Measurements from ENCODE around the gene USH2A. TPM values are rescaled to one million over a fixed set of nuclear protein-coding genes. Genes with fewer than 3 reads are reported as not detected.

The USH2A gene
- total RNA-seq, 1 donor from 2014 or later, result 0.02 TPM

- no peak overlapping the region for H3K27ac ChIP-seq (ENCODE audit: low read depth, low read length)
Measured at GRCh38 chr1:216222288-216222687, 201.0 kb downstream of the USH2A start.

DNA sequence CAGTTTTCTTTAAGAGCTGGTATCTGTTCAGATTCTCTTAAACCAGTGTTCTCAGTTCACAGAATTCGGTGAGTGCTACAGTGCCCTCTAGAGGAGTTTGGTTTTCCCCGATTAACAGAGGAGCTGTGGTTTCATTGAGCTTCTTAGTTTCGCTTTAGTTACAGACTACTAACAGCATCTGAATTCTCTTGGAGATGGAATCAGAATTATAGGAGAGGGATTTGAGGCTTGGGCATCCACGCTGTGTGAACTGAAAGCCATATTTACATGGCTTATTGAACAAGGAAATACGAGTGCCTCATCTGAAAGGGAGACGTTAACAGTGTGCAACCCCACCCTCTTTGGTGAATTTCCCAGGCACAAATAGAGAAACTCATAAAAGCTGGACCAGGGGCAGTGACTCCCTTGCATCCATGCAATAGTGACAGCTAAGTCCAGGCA is 202.0 kb downstream of the USH2A start:
- FAIRE-seq (peak; percentile 72), DNase-seq (ENCODE audit: low read depth) (peak; percentile 60)
- Mint-ChIP-seq H3K4me1 (ENCODE audit: low read depth, unreplicated experiment) (peaks cover 2% of the 10 kb centered on the region), H3K9me3 (ENCODE audit: unreplicated experiment) (peaks cover 2% of the 10 kb centered on the region), H3K27me3 (ENCODE audit: low read depth, unreplicated experiment) (no peaks in the 10 kb centered on the region), H3K27ac (ENCODE audit: unreplicated experiment) (peak overlapping the region; percentile 87), H3K36me3 (ENCODE audit: low read depth, unreplicated experiment) (no peaks in the 10 kb centered on the region), H3K4me3 (ENCODE audit: unreplicated experiment) (peak overlapping the region; percentile 77)
- H3K4me2 ChIP-seq (ENCODE audit: low read length), result peak overlapping the region; percentile 84
- peak overlapping the region; percentile 81 for H3K9ac ChIP-seq (ENCODE audit: low read length)
- H3K79me2 ChIP-seq (ENCODE audit: insufficient read depth, low read length), result no peaks in the 10 kb centered on the region
- peak overlapping the region; percentile 30 for H3K27ac ChIP-seq (ENCODE audit: low read depth, low read length)
- no peaks in the 10 kb centered on the region for H3K4me1 ChIP-seq (ENCODE audit: insufficient read depth, low read length)
- no peaks in the 10 kb centered on the region for H3K27me3 ChIP-seq (ENCODE audit: insufficient read depth, low read length)
- H3K4me3 ChIP-seq (ENCODE audit: insufficient read depth, low read depth, low read length), result peak overlapping the region; percentile 73
- no peaks in the 10 kb centered on the region for H4K20me1 ChIP-seq (ENCODE audit: insufficient read depth, low read length)
- no peaks in the 10 kb centered on the region for H3K36me3 ChIP-seq (ENCODE audit: insufficient read depth, low read length)
- no peaks in the 10 kb centered on the region for H3K9me3 ChIP-seq (ENCODE audit: insufficient read depth, low read depth, low read length)
- peak; percentile 75 for TF ChIP-seq CTCF (IDR thresholded peaks at IDR 0.05; ENCODE audit: insufficient read depth, low read depth, low read length)
- TF ChIP-seq EZH2 (IDR thresholded peaks at IDR 0.05; ENCODE audit: insufficient read depth, low read length), result no peak
- H2AFZ ChIP-seq (ENCODE audit: low read depth, low read length), result peak overlapping the region; percentile 72

More at GRCh38 chr1:216222288-216222687, 201.0 kb downstream of the USH2A start:
- Histone ChIP-seq H3K79me2 (ENCODE audit: insufficient read depth, low read length) (no peaks in the 10 kb centered on the region), H3K4me1 (ENCODE audit: insufficient read depth, low read length) (no peaks in the 10 kb centered on the region), H3K9me3 (ENCODE audit: insufficient read depth, low read depth, low read length) (no peaks in the 10 kb centered on the region), H3K9ac (ENCODE audit: low read length) (no peak overlapping the region), H3K4me2 (ENCODE audit: low read length) (no peak overlapping the region), H3K27me3 (ENCODE audit: insufficient read depth, low read length) (no peaks in the 10 kb centered on the region), H3K4me3 (ENCODE audit: insufficient read depth, low read depth, low read length) (no peak overlapping the region), H4K20me1 (ENCODE audit: insufficient read depth, low read length) (no peaks in the 10 kb centered on the region), H2AFZ (ENCODE audit: low read depth, low read length) (no peak overlapping the region), H3K36me3 (ENCODE audit: insufficient read depth, low read length) (no peaks in the 10 kb centered on the region)
- Mint-ChIP-seq H3K4me1 (ENCODE audit: low read depth, unreplicated experiment) (no peaks in the 10 kb centered on the region), H3K27ac (ENCODE audit: unreplicated experiment) (no peak overlapping the region), H3K27me3 (ENCODE audit: low read depth, unreplicated experiment) (no peaks in the 10 kb centered on the region), H3K9me3 (ENCODE audit: unreplicated experiment) (peaks cover 2% of the 10 kb centered on the region), H3K4me3 (ENCODE audit: unreplicated experiment) (no peak overlapping the region), H3K36me3 (ENCODE audit: low read depth, unreplicated experiment) (no peaks in the 10 kb centered on the region)
- FAIRE-seq, result no peak
- TF ChIP-seq EZH2 (IDR thresholded peaks at IDR 0.05; ENCODE audit: insufficient read depth, low read length) (no peak), CTCF (IDR thresholded peaks at IDR 0.05; ENCODE audit: insufficient read depth, low read depth, low read length) (no peak)
- DNase-seq (ENCODE audit: low read depth), result no peak

GRCh38 chr1:216216305-216216704 is 206.9 kb downstream of the USH2A start:
- DNase-seq (ENCODE audit: low read depth) (no peak), FAIRE-seq (no peak)
- Histone ChIP-seq H2AFZ (ENCODE audit: low read depth, low read length) (no peak overlapping the region), H3K79me2 (ENCODE audit: insufficient read depth, low read length) (no peaks in the 10 kb centered on the region), H3K4me3 (ENCODE audit: insufficient read depth, low read depth, low read length) (no peak overlapping the region), H3K27ac (ENCODE audit: low read depth, low read length) (no peak overlapping the region), H3K4me2 (ENCODE audit: low read length) (no peak overlapping the region), H3K27me3 (ENCODE audit: insufficient read depth, low read length) (no peaks in the 10 kb centered on the region), H3K4me1 (ENCODE audit: insufficient read depth, low read length) (no peaks in the 10 kb centered on the region), H4K20me1 (ENCODE audit: insufficient read depth, low read length) (no peaks in the 10 kb centered on the region), H3K9me3 (ENCODE audit: insufficient read depth, low read depth, low read length) (no peaks in the 10 kb centered on the region), H3K9ac (ENCODE audit: low read length) (no peak overlapping the region), H3K36me3 (ENCODE audit: insufficient read depth, low read length) (no peaks in the 10 kb centered on the region)
- H3K27me3 Mint-ChIP-seq (ENCODE audit: low read depth, unreplicated experiment), result no peaks in the 10 kb centered on the region
- H3K27ac Mint-ChIP-seq (ENCODE audit: unreplicated experiment), result no peak overlapping the region
- TF ChIP-seq EZH2 (IDR thresholded peaks at IDR 0.05; ENCODE audit: insufficient read depth, low read length) (no peak), CTCF (IDR thresholded peaks at IDR 0.05; ENCODE audit: insufficient read depth, low read depth, low read length) (no peak)
- H3K4me3 Mint-ChIP-seq (ENCODE audit: unreplicated experiment), result no peak overlapping the region
- peaks cover 12% of the 10 kb centered on the region for H3K4me1 Mint-ChIP-seq (ENCODE audit: low read depth, unreplicated experiment)
- H3K36me3 Mint-ChIP-seq (ENCODE audit: low read depth, unreplicated experiment), result no peaks in the 10 kb centered on the region
- no peaks in the 10 kb centered on the region for H3K9me3 Mint-ChIP-seq (ENCODE audit: unreplicated experiment)
